SK-N-SH (cell line): ENCODE measurements around the gene SBSN. TPM values are rescaled to one million over a fixed set of nuclear protein-coding genes. Genes with fewer than 3 reads are reported as not detected.

Source experiments
- CTCF ChIA-PET: fragments of 300-600, 350-600 bp; formaldehyde crosslinking; extraction: SDS; loops from one replicate; lab custom pipeline; 2021; lab: Yijun Ruan, JAX
- POLR2A ChIA-PET: fragments of 350-600 bp; sonication (Branson Sonifier 250); formaldehyde crosslinking; extraction: SDS; loops from one replicate; lab custom pipeline; 2020; ENCODE audit warnings: antibody characterized with exemption, inconsistent platforms; lab: Yijun Ruan, JAX
- DNase-seq: peaks from one replicate; pipeline ENCODE4 v3.0.0; 2012
- H2AFZ ChIP-seq: fragments of 200-600 bp; sonication (generic); 2 replicates; pipeline ENCODE4 v1.8.1; 2016; ENCODE audit warnings: antibody characterized with exemption, mild to moderate bottlenecking, low read depth
- H3F3A ChIP-seq: fragments of 200-600 bp; sonication (generic); replicated peaks from 2 replicates; pipeline ENCODE3; 2016; ENCODE audit warnings: antibody characterized with exemption, mild to moderate bottlenecking; ENCODE audit not compliant: insufficient read depth
- H3K27ac ChIP-seq, 2 experiments: fragments of 200-500 bp in 1 of 2; fragments of 200-600 bp in 1 of 2; sonication (Bioruptor generic) in 1 of 2; sonication (generic), shearing (Covaris generic) in 1 of 2; 2 replicates each; pipeline versions ENCODE4 v1.5.1 to v1.6.1; 2014 to 2016; ENCODE audit warnings: low read depth in 2 of 2, inconsistent platforms in 1 of 2, low read length in 1 of 2, mild to moderate bottlenecking in 1 of 2, mixed read lengths in 1 of 2
- H3K27me3 ChIP-seq: fragments of 200-600 bp; sonication (generic), shearing (Covaris generic); 2 replicates; pipeline ENCODE4 v1.6.1; 2016; ENCODE audit warnings: mixed run types; ENCODE audit not compliant: insufficient read depth
- H3K36me3 ChIP-seq, 2 experiments: fragments of 200-500 bp in 1 of 2; fragments of 200-600 bp in 1 of 2; sonication (Bioruptor generic) in 1 of 2; sonication (generic) in 1 of 2; replicated peaks in 1 of 2; 2 replicates each; pipeline versions ENCODE3 to v1.5.1; 2014 to 2016; ENCODE audit warnings: low read length in 1 of 2, mild to moderate bottlenecking in 1 of 2; ENCODE audit not compliant: insufficient read depth in 2 of 2, control insufficient read depth in 1 of 2
- H3K4me1 ChIP-seq, 2 experiments: fragments of 200-500 bp in 1 of 2; fragments of 200-600 bp in 1 of 2; sonication (Bioruptor generic) in 1 of 2; sonication (generic), shearing (Covaris generic) in 1 of 2; 2 replicates each; pipeline versions ENCODE4 v1.5.1 to v1.6.1; 2014 to 2016; ENCODE audit warnings: low read depth in 1 of 2, low read length in 1 of 2, mixed run types in 1 of 2; ENCODE audit not compliant: insufficient read depth in 2 of 2, control insufficient read depth in 1 of 2
- H3K4me2 ChIP-seq: fragments of 200-600 bp; sonication (generic), shearing (Covaris generic); 2 replicates; pipeline ENCODE4 v1.6.1; 2017; ENCODE audit warnings: mixed run types
- H3K4me3 ChIP-seq, 2 experiments: fragments of 200-500 bp in 1 of 2; fragments of 200-600 bp in 1 of 2; sonication (Bioruptor generic) in 1 of 2; sonication (generic), shearing (Covaris generic) in 1 of 2; 2 replicates each; pipeline versions ENCODE4 v1.5.1 to v1.8.1; 2014 to 2016; ENCODE audit warnings: low read depth in 2 of 2, inconsistent platforms in 1 of 2, low read length in 1 of 2, mild to moderate bottlenecking in 1 of 2, mixed read lengths in 1 of 2, moderate library complexity in 1 of 2
- H3K79me2 ChIP-seq: fragments of 200-600 bp; sonication (generic); 2 replicates; pipeline ENCODE4 v1.8.1; 2017; ENCODE audit warnings: mild to moderate bottlenecking; ENCODE audit not compliant: insufficient read depth
- H3K9ac ChIP-seq: fragments of 200-600 bp; sonication (generic); 2 replicates; pipeline ENCODE4 v1.6.1; 2017; ENCODE audit warnings: mixed run types
- H3K9me2 ChIP-seq: fragments of 200-600 bp; sonication (generic); 2 replicates; pipeline ENCODE4 v1.6.1; 2017; ENCODE audit warnings: mixed run types
- H3K9me3 ChIP-seq: fragments of 200-600 bp; sonication (generic); 2 replicates; pipeline ENCODE4 v1.6.1; 2017; ENCODE audit warnings: mixed run types, mild to moderate bottlenecking, moderate library complexity
- H4K20me1 ChIP-seq: fragments of 200-600 bp; sonication (generic); 2 replicates; pipeline ENCODE4 v1.6.1; 2017; ENCODE audit warnings: mild to moderate bottlenecking, mixed run types; ENCODE audit not compliant: insufficient read depth
- CHD2 ChIP-seq: fragments of 150-350 bp; IDR thresholded peaks from 2 replicates; pipeline ENCODE4 v1.6.1; 2018; ENCODE audit warnings: low read length; ENCODE audit not compliant: partially characterized antibody
- ELF1 ChIP-seq: IDR thresholded peaks from 2 replicates; pipeline ENCODE4 v1.4.0; 2012
- EP300 ChIP-seq, 2 experiments: IDR thresholded peaks; 2 replicates each; pipeline versions ENCODE4 v1.4.0 to v1.6.1; 2012; ENCODE audit warnings: borderline replicate concordance in 1 of 2, low read depth in 1 of 2, low read length in 1 of 2
- EZH2phosphoT487 ChIP-seq: fragments of 200-600 bp; sonication (generic); IDR thresholded peaks from 2 replicates; pipeline ENCODE4 v1.6.1; 2017; ENCODE audit warnings: low read depth, mixed run types, mild to moderate bottlenecking, antibody characterized with exemption, moderate library complexity, borderline replicate concordance
- FOXJ3 ChIP-seq: sonication (generic); formaldehyde crosslinking; IDR thresholded peaks from 2 replicates; pipeline ENCODE4 v1.5.1; 2020; ENCODE audit warnings: mild to moderate bottlenecking, missing genetic modification reagents
- FOXM1 ChIP-seq: IDR thresholded peaks from 2 replicates; pipeline ENCODE4 v1.4.0; 2012; ENCODE audit warnings: low read depth, mild to moderate bottlenecking
- GABPA ChIP-seq: IDR thresholded peaks from 2 replicates; pipeline ENCODE4 v1.4.0; 2012; ENCODE audit warnings: low read depth, mild to moderate bottlenecking
- JUND ChIP-seq: IDR thresholded peaks from 2 replicates; pipeline ENCODE4 v1.4.0; 2012
- MEF2A ChIP-seq: IDR thresholded peaks from 2 replicates; pipeline ENCODE4 v1.4.0; 2012; ENCODE audit warnings: low read depth, borderline replicate concordance
- NRF1 ChIP-seq: IDR thresholded peaks from 2 replicates; pipeline ENCODE4 v1.6.1; 2012; ENCODE audit warnings: low read depth, mild to moderate bottlenecking, low read length
- RXRA ChIP-seq: IDR thresholded peaks from 2 replicates; pipeline ENCODE4 v1.4.0; 2012; ENCODE audit warnings: low read depth, mild to moderate bottlenecking, borderline replicate concordance
- TCF12 ChIP-seq: IDR thresholded peaks from 2 replicates; pipeline ENCODE4 v1.4.0; 2012
- YY1 ChIP-seq: IDR thresholded peaks from 2 replicates; pipeline ENCODE4 v1.4.0; 2012; ENCODE audit warnings: low read depth, mild to moderate bottlenecking
- WGBS: methylation state at CpG from one replicate; pipeline ENCODE4 v1.1.6; 2017; ENCODE audit warnings: low lambda C conversion rate; 5-methylcytosine and 5-hydroxymethylcytosine counted together
- polyA plus RNA-seq, 3 experiments: library from polyadenylated mRNA; depleted of rRNA; stranded (reverse); fragments of >200 nt; gene quantifications; 2 replicates each; pipeline ENCODE4 v1.2.3, GENCODE V29; 2012
- TF ChIP-seq, protein P1 (sequence below): IDR thresholded peaks from 2 replicates; pipeline ENCODE4 v1.4.0; 2012; ENCODE audit warnings: low read depth
- TF ChIP-seq, protein P2 (sequence below): fragments of 200-600 bp; sonication (generic); IDR thresholded peaks from 2 replicates; pipeline ENCODE4 v1.6.1; 2017; ENCODE audit warnings: antibody characterized with exemption, mild to moderate bottlenecking, moderate library complexity
- TF ChIP-seq, protein P3 (sequence below): IDR thresholded peaks from 2 replicates; pipeline ENCODE4 v1.4.0; 2012; ENCODE audit warnings: low read depth, borderline replicate concordance
- TF ChIP-seq, protein P4 (sequence below): IDR thresholded peaks from 2 replicates; pipeline ENCODE4 v1.4.0; 2012; ENCODE audit warnings: low read depth, borderline replicate concordance
- TF ChIP-seq, protein P5 (sequence below): IDR thresholded peaks from 2 replicates; pipeline ENCODE4 v1.6.1; 2012; ENCODE audit warnings: mild to moderate bottlenecking, low read depth, low read length, moderate library complexity

Gene SBSN
- polyA plus RNA-seq, 1 of the 3 experiments (the other 2 are of a cell fraction) = 0.25 TPM

DNA sequence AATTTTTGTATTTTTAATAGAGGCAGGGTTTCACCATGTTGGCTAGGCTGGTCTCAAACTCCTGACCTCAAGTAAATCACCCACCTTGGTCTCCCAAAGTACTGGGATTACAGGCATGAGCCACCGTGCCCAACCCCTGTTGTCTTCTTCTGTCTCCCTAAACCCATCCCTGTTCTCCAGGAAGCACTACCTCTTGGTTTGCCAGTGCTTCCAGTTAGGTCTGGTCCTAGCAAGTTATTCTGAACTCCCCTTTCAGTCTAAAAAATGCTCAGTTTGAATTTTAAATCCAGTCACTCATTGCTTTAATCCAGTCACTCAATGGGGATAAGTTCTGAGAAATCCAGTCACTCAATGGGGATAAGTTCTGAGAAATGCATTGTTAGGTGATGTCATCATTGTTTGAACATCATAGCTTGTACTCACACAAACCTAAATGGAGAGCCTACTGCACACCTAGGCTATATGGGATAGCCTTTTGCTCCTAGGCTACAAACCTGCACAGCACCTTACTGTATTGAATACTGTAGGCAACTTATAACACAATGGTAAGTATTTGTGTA is 43.4 kb upstream of the SBSN start:
- Histone ChIP-seq H3K4me3 (no peak overlapping the region), H3K9me3 (no peaks in the 10 kb centered on the region), H3F3A (no peaks in the 10 kb centered on the region), H4K20me1 (no peaks in the 10 kb centered on the region), H3K27me3 (peaks cover 39% of the 10 kb centered on the region; the same call in 1 of the 2 replicates), H3K9me2 (no peaks in the 10 kb centered on the region), H3K9ac (no peak overlapping the region), H3K4me1 (no peaks in the 10 kb centered on the region), H3K4me2 (no peak overlapping the region), H3K36me3 (no peaks in the 10 kb centered on the region), H2AFZ (no peak overlapping the region), H3K79me2 (no peaks in the 10 kb centered on the region), H3K27ac (no peak overlapping the region)
- ChIA-PET POLR2A (no interaction called here), CTCF (no interaction called here)
- no peak for TF ChIP-seq ELF1
- TF ChIP-seq, protein P1, sequence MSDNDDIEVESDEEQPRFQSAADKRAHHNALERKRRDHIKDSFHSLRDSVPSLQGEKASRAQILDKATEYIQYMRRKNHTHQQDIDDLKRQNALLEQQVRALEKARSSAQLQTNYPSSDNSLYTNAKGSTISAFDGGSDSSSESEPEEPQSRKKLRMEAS = no peak
- TF ChIP-seq EZH2phosphoT487 = no peak
- no peak for DNase-seq
- WGBS = 7% methylated on average over 1 of the region's 1 CpG

DNA sequence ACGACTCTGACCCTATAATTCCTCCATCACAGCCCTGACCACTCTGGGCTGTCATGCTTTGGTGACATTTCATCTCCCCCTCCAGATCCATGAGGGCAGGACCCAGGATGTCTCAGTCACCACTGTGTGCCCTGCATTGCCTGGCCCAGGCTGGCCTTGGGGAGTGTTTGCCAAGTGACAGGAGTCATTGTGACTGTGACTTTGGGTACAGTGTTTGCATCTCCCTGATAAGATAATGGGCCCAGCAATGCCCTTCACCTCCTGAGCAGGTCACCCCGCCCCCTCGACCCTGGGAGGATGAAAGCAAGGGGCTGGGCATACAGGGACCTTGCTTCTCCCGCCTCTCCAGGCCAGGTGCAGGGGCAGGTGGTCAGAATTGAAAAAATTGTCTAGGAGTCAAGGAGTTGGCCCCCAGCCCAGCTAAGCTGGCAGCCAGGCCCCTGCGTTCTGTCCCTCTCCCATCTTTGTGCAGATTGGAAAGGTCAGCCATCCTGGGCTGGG is 41.2 kb upstream of the SBSN start:
- no peaks in the 10 kb centered on the region for H3K9me2 ChIP-seq
- TF ChIP-seq, protein P2, sequence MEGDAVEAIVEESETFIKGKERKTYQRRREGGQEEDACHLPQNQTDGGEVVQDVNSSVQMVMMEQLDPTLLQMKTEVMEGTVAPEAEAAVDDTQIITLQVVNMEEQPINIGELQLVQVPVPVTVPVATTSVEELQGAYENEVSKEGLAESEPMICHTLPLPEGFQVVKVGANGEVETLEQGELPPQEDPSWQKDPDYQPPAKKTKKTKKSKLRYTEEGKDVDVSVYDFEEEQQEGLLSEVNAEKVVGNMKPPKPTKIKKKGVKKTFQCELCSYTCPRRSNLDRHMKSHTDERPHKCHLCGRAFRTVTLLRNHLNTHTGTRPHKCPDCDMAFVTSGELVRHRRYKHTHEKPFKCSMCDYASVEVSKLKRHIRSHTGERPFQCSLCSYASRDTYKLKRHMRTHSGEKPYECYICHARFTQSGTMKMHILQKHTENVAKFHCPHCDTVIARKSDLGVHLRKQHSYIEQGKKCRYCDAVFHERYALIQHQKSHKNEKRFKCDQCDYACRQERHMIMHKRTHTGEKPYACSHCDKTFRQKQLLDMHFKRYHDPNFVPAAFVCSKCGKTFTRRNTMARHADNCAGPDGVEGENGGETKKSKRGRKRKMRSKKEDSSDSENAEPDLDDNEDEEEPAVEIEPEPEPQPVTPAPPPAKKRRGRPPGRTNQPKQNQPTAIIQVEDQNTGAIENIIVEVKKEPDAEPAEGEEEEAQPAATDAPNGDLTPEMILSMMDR = no peak
- TF ChIP-seq, protein P3, sequence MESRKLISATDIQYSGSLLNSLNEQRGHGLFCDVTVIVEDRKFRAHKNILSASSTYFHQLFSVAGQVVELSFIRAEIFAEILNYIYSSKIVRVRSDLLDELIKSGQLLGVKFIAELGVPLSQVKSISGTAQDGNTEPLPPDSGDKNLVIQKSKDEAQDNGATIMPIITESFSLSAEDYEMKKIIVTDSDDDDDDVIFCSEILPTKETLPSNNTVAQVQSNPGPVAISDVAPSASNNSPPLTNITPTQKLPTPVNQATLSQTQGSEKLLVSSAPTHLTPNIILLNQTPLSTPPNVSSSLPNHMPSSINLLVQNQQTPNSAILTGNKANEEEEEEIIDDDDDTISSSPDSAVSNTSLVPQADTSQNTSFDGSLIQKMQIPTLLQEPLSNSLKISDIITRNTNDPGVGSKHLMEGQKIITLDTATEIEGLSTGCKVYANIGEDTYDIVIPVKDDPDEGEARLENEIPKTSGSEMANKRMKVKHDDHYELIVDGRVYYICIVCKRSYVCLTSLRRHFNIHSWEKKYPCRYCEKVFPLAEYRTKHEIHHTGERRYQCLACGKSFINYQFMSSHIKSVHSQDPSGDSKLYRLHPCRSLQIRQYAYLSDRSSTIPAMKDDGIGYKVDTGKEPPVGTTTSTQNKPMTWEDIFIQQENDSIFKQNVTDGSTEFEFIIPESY = no peak
- no peak for TF ChIP-seq GABPA
- TF ChIP-seq YY1 = no peak
- TF ChIP-seq, protein P1 = no peak
- TF ChIP-seq EP300 (IDR thresholded peaks at IDR 0.05; ENCODE audit: borderline replicate concordance in 1 of 2, low read depth in 1 of 2, low read length in 1 of 2) = no peak
- no peak for TF ChIP-seq FOXJ3
- TF ChIP-seq MEF2A = no peak
- TF ChIP-seq CHD2 = no peak
- TF ChIP-seq, protein P4, sequence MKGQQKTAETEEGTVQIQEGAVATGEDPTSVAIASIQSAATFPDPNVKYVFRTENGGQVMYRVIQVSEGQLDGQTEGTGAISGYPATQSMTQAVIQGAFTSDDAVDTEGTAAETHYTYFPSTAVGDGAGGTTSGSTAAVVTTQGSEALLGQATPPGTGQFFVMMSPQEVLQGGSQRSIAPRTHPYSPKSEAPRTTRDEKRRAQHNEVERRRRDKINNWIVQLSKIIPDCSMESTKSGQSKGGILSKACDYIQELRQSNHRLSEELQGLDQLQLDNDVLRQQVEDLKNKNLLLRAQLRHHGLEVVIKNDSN = no peak
- no peak for TF ChIP-seq RXRA
- TF ChIP-seq, protein P5, sequence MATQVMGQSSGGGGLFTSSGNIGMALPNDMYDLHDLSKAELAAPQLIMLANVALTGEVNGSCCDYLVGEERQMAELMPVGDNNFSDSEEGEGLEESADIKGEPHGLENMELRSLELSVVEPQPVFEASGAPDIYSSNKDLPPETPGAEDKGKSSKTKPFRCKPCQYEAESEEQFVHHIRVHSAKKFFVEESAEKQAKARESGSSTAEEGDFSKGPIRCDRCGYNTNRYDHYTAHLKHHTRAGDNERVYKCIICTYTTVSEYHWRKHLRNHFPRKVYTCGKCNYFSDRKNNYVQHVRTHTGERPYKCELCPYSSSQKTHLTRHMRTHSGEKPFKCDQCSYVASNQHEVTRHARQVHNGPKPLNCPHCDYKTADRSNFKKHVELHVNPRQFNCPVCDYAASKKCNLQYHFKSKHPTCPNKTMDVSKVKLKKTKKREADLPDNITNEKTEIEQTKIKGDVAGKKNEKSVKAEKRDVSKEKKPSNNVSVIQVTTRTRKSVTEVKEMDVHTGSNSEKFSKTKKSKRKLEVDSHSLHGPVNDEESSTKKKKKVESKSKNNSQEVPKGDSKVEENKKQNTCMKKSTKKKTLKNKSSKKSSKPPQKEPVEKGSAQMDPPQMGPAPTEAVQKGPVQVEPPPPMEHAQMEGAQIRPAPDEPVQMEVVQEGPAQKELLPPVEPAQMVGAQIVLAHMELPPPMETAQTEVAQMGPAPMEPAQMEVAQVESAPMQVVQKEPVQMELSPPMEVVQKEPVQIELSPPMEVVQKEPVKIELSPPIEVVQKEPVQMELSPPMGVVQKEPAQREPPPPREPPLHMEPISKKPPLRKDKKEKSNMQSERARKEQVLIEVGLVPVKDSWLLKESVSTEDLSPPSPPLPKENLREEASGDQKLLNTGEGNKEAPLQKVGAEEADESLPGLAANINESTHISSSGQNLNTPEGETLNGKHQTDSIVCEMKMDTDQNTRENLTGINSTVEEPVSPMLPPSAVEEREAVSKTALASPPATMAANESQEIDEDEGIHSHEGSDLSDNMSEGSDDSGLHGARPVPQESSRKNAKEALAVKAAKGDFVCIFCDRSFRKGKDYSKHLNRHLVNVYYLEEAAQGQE = no peak
- TF ChIP-seq EZH2phosphoT487 = no peak
- TF ChIP-seq TCF12 = no peak
- TF ChIP-seq JUND = no peak
- TF ChIP-seq NRF1 = no peak
- no peak for TF ChIP-seq FOXM1

More for the DNA sequence above, 41.2 kb upstream of the SBSN start:
- Histone ChIP-seq H3K4me3 (no peak overlapping the region), H3K4me1 (no peaks in the 10 kb centered on the region), H3K79me2 (no peaks in the 10 kb centered on the region), H3K9me3 (no peaks in the 10 kb centered on the region), H3K27me3 (peaks cover 48% of the 10 kb centered on the region; the same call in 1 of the 2 replicates), H4K20me1 (no peaks in the 10 kb centered on the region), H3F3A (no peaks in the 10 kb centered on the region), H3K27ac (no peak overlapping the region), H3K4me2 (no peak overlapping the region), H3K9ac (no peak overlapping the region), H3K36me3 (no peaks in the 10 kb centered on the region), H2AFZ (no peak overlapping the region)
- ChIA-PET POLR2A (no interaction called here), CTCF (no interaction called here)
- no peak for DNase-seq
- WGBS = 7% methylated on average over 5 of the region's 5 CpGs
